HG03439 (cell line): ENCODE results near the gene PEX6.
"Not testable (repeated sequence)": the region's sequence is repeated elsewhere in the genome, so short reads cannot be mapped to it uniquely, and the experiment has no call there.

Experiments
- ATAC-seq: cut with Tn5 transposase; IDR thresholded peaks from one replicate; pipeline ENCODE4 v1.9.1; 2021; ENCODE audit warnings: mild to moderate bottlenecking, moderate library complexity; ENCODE audit not compliant: unreplicated experiment

Gene PEX6

DNA sequence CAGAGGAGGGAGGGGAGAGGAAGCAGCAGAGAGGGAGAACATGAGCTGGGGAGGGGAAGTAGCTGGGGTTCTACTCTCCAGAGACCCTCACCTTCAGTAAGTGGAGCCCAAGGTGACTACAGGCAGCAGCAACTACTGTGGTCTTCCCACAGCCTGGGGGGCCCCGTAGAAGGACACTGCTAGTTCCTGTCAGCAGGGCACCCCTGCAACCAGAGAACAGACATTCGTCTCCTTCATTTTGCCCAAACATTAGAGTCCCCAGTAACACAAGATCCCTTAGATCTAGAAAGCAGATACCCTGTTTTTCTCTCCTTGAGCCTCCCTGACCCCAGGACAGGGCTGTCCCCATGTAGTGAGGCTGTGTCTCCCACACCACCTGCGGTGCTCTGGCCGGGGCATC is 10.2 kb downstream of the PEX6 start:
- no peak for ATAC-seq

DNA sequence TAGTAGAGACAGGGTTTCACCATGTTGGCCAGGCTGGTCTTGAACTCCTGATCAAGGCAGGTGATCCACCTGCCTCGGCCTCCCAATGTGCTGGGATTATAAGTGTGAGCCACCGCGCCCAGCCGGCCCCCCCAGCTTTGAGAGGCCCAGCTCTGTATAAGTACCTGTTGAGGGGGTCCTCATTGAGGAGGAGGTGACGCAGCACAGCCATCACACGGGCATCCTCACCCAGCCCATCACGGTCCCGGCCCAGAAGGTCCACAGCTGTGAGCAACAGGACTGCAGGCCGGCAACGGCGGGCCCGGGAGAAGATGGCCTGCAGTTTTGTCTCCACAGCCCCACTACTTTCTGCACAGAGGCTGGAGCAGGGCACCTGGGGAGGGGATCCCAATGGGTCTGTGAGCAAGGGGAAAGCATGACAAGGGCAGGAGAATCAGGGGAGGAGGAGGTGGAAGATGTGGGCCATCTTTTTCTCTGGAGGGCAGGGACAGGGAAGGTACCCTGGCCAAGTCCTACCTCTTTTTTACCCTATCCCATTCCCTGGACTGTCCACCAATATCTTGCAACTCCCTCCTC is 10.8 kb downstream of the PEX6 start:
- ATAC-seq = no peak

DNA sequence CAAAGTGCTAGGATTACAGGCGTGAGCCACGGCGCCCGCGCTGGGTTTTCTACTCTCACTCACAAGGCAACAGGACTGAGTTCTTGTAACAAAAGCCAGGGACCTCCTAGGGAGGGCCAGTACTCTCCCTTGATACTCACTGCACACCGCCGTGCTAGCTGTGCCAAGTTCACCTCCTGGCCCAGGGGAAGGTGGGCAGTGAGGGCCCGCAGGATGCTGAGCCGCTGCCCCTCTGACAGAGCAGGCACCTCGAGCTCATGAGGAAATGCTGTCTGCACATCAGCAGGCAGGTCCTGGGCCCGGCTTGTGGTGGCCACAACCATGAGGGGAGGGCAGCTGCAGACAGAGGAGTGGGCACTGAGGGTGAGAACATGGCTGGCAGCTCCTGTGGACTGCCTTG is 11.8 kb downstream of the PEX6 start:
- ATAC-seq = no peak

DNA sequence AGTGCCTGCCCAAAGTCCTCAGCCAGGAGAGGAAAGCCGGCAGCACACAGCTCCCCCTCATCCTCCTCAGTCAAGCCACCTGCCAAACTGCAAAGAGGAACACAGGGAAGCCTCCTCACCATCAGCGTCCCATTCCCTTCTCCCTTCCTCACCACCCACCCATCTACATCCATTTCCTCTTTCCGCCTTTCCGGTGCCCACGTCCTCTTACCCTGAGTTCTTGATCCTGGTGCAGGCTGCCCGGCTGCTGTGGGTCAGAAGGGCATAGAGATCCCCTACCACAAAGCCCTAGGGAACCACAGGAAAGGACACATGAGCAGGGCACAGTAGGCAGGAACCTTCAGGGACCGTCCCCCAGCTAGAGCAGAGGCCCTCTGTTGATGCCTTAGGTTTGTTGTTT is 12.4 kb downstream of the PEX6 start:
- no peak for ATAC-seq

DNA sequence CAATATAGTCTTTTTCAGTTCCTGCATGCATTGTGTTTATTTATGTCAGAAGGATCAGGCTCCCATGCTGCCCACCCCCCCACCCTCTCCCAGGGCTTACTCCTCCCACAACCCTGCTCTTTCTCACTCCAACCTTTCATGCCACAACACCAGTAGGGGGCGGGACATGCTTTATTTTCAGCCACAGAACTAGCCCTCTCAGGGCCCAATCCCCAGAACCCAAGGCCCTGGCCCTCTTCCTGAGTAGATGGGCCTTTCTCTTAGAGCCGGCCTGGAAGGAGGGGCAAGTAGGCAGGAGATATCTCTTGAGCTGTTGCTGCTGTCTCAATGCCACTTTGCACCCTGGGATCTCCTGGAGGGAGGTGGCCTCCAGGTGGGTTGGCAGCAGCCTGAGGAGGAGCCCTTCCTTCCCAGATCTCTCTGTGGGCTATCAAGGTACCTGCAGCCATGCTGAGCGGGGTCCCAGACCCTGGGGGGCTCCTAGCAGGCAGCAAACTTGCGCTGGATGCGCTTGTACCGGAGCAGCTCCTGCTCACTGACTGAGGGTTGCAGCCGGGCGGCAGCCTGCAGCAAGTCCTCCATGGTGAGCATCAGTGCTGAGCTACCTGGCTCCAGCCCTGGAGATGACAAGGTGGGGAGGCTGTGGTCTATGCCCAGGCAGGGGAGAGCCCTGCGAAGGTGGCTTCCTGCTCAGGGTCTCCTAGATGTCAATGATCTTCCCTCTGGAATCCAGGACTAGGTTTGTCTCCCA is 15.0 kb downstream of the PEX6 start:
- ATAC-seq = no peak

DNA sequence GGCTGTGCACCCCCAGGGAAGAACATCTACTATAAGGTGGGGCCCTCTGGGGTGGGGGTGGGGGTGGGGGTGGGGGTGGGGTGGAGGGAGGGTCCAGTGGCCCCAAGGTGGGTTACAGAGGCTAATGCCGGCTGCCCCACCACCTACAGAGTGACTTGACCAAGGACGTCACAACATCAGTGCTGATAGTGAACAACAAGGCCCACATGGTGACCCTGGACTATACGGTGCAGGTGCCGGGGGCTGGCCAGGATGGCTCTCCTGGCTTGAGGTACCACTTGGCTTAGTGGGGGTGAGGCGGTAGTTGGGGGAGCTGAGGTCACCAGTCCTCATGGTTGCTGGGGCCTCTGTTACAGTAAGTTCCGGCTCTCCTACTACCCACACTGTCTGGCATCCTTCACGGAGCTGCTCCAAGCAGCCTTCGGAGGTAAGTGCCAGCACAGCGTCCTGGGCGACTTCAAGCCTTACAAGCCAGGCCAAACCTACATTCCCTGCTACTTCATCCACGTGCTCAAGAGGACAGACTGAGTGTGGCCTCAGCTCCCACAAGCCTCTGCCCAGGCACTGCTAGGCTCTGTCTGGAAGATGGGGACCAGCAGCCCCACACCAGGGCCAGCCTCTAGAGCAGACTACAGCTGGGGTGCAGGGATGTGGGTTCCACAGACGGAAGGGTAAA is 15.7 kb downstream of the PEX6 start:
- no peak for ATAC-seq

DNA sequence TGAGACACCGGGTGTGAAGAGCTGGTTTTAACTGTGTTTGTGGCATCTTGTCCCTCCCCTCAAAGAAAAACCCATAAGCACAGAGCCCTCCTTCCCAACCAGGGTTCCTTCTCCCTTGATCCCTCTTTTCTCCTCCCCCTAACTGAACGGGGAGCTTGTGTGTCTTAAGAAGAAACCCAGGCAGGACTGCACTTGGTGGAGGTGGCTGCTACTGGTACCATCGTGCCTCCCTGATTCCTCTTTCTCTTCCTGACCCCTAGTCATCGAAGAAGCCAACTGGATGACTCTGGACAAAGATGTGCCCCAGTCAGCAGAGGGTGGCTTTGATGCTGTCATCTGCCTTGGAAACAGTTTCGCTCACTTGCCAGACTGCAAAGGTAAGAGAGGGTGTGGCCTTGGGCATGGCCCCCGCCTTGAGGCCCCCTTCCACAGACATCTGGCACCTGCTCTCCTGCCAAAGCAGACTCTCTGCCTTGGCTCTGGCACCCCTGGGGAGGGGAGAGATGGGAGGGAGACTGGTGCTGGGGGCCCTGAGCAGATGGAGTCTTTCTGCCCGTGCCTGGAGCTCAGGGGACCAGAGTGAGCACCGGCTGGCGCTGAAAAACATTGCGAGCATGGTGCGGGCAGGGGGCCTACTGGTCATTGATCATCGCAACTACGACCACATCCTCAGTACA is 16.3 kb downstream of the PEX6 start:
- no peak for ATAC-seq

DNA sequence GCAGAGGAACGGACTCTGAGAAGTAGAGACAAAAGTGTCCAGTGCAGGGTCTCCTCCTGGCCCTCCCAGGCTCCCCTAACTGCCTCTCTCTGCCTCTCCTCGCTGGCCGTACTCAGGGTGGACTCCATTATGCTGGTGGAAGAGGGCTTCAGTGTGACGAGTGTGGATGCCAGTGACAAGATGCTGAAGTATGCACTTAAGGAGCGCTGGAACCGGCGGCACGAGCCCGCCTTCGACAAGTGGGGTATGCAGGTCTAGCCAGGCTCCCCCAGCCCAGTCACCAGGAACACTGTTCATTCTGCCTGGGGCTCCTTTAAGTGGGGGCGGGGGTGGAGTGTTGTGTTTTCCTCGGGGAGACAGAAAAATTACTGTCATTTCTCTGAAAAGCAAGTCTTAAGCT is 16.9 kb downstream of the PEX6 start:
- ATAC-seq = no peak

DNA sequence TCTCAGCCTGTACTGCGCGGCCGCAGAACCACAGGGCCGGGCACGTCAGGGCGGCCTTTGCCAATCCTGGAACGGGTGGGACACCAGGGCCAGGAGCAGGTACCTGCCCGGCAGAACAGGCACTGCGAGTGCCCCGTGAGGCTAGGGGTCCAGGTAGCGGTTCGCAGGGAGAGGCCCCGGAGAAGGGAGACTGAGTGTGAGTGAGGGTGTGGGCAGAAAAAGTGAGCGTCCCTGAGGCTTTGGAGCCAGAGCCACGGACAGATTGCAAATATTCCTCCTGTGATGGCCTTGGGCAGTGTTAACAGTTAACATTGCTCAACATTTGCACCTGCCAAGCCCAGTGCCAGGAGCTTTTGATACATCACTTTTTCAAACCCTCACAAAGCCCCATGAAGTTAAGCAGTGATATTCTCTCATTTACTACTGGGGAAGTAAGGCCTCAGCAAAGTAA is 17.9 kb downstream of the PEX6 start:
- ATAC-seq = no peak

DNA sequence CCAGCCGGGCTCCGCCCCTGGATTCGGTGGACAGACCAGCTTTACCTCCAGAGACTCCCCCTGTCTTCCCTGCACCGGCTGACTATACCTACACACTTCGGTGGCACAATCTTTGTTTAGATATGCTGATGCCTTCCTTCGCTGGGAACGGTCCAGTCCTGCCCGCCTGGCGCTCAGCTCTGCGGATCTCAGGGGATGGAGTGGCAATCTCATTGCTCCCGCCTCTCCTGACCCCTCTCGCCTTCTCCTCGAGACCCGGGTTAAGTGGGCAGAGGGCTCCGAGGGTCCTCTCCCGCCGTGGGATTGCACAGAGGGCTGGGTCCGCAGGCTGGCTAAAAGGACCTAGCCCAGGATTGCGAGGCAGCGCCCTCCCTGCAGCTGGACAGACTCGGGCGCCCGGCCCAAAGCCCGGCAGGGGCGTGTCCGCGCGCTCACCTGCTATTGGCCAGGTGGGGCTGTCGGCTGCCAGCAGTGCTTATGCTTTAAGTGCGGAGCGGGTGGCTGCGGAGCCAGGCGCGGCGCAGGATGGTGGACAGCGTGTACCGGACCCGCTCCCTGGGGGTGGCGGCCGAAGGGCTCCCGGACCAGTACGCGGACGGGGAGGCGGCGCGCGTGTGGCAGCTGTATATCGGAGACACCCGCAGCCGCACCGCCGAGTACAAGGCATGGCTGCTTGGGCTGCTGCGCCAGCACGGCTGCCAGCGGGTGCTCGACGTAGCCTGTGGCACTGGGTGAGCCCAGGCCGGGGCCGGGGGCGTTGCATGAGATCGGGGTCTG is 18.6 kb downstream of the PEX6 start, which contains the start of gene GNMT:
Gene GNMT (plus strand): TSS at position 512 of the 777 bp plus-strand sequence. CDS start 14 bp downstream, at position 526.
- ATAC-seq = no peak

DNA sequence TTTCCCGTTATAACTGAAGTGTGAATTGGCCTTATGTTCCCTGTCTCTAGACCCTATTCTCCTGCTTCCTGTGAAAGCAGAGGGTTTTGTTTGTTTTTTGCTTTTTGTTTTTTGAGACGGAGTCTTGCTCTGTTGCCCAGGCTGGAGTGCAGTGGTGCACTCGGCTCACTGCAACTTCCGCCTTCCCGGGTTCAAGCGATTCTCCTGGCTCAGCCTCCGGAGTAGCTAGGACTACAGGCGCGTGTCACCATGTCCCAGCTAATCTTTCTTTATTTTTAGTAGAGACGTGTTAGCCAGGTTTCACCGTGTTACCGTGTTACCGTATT is 19.1 kb downstream of the PEX6 start:
- ATAC-seq = no peak

DNA sequence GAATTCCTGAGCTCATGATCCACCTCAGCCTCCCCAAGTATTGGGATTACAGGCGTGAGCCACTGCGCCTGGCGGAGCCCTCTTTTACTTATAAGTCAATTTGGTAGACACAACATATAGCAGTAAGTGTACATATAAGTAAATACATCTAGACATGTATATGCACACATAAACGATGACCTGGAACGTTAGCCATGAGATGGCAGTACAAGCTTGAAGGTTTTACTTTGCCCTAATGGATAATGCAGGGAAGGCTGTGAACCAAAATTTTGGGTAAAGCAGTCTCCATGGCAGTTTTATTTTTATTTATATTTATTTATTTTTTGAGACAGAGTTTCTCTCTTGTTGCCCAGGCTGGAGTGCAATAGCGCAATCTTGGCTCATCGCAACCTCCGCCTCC is 20.9 kb downstream of the PEX6 start:
- no peak for ATAC-seq

DNA sequence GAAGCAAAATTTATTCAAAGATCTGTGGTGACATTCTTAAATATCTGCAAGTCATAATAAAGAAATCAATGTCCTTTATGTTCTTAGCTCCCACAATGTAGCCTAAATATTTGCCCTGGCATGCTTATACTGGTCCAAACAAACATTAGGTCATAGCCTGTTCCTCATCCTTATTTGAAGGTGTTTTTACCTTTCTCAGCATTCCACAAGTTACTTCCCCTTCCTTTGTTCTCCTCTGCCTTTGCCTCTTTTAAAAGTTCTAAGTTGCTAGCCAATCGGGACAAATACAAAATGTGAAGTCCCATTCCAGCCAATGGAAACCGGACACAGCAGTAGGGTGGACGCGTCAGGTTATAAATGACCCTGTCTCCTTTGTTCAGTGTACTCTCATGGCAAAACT is 24.6 kb downstream of the PEX6 start:
- not testable (repeated sequence) for ATAC-seq

DNA sequence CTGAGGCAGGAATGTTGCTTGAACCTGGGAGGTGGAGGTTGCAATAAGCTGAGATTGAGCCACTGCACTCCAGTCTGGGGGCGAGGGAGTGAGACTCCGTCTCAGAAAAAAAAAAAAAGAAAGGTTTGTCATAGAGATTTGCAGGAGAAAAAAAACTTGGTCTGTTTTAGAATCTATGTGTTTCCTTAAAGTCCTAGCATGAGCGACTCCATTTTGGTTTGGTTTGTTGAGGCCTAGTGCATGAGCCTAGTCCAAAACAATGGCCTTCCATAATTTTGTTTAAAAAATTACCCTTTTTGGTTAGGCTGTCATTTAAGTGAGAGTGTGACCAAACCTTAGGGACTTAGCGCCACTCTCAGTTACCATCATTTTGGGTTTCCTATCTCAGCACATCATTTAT is 26.6 kb downstream of the PEX6 start:
- ATAC-seq = no peak

DNA sequence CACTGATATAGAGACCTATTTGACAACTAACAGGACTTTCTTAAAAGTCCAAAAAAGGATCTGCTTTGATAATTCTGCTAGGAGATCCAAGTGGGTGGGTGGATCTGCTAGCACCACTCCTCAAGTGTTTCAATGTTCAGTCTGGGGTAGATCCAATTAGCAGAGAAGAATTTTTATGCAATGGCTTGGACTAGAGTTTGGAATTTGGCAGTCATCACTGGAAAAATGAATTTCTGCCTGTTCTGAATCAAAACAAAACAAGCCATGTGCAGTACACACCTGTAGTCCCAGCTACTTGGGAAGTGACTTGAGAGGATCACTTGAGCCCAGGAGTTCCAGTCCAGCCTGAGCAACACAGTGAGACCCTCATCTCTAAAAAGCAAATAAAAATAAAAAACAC is 31.0 kb downstream of the PEX6 start:
- ATAC-seq = no peak

DNA sequence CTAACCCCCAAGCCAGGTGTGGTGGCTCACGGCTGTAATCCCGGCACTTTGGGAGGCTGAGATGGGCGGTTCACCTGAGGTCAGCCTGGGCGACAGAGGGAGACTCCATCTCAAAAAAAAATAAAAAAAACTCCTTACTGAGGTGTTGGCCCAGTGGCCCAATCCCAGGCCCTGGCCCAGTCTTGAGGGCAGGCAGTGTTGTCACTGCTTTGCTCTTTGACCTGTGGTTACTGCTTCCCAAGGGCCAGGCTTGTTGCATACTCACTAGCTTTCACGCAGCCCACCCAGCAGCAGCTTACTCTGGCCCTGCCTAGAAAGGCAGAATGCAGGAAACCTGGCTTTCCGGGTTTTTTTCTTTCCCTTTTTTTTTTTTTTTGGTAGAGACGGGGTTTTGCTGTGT is 36.5 kb downstream of the PEX6 start:
- ATAC-seq = no peak

DNA sequence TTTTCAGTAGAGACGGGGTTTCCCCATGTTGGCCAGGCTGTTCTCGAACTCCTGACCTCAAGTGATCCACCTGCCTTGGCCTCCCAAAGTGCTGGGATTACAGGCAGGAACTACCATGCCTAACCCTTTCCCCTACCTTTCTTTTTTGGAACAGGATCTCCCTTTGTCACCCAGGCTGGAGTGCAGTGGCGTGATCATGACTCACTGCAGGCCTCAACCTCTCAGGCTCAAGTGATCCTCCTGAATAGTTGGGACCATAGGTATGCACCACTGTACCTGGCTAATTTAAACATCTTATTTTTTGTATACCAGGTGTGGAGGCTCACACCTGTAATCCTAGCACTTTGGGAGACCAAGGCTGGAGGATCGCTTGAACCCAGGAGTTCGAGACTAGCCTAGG is 37.6 kb downstream of the PEX6 start:
- not testable (repeated sequence) for ATAC-seq

DNA sequence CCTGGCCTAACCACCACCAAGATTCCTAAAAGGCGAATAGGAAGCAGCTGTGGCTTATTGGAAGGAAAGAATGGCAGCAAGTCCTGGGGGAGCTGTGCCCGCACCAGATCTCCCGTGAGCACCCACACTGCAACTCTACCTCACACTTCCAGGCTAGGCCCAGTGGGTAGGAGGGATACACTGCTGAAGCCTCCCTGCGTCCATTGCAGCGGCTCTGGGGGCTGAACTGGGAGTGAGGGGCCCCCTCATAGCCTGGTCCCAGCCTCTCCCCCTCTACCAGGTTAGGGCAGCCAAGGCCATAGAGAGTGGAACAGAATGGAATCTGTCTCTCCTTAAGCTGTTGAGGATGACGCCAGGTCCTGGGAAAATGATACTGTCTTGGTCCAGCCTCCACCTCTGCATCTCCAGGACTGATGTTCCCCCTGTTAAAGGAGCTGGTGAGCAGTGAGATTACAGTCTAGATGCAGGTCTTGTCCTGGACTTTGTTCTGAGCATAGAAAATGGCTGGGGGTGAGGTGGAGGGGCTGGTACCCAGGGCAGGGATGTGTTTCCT is 38.4 kb downstream of the PEX6 start:
- no peak for ATAC-seq

DNA sequence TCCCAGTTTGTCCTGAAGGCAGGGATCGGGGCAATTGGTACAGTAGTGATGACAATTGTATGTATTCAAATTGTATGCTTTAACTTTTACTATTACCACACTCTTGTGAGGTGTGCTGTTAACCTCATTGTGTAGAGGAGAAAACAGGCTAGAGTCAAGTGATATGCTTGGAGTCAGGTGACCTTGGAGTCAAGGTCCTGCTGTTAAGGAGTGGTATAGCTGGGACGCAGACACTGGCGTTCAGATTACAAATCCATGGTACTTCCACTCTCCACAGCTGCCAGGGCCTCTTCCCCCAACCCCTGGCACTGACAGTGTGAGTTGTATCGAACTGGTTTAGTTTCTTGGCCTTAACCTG is 39.2 kb downstream of the PEX6 start:
- ATAC-seq = no peak

DNA sequence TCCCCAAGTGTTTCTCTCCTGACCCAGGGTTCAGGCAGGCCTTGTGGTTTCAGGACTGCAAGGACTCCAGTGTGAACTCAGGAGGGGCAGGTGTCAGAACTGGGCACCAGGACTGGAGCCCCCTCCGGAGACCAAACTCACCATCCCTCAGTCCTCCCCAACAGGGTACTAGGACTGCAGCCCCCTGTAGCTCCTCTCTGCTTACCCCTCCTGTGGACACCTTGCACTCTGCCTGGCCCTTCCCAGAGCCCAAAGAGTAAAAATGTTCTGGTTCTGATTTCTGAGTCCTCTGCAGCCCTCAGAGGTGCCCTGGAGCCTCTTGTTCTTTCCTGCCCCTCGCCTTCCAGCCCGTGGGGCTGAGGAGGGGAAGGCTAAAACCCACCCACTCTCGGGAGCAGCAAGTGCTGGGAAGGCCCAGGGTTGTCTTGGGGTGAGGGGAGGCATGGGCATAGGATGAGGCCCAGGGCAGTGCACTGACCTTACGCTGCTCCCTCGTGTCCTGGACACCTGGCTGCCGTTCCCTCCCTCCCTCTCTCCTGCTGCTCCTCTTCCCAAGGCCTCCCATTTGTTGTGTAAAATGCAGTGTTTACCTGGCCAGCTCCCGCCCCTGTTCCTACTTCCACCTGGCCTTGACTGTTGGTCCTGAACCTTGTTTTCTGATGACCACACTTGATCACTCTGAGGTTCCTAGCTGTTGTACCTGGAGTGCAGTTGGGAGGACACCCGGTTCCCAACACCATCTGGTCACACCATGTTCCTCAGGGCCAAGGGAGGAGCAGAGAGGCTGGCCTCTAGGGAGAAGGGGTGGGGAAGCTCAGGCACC is 39.8 kb downstream of the PEX6 start:
- ATAC-seq = no peak
